BE2C (cell line): Measurements from ENCODE around the gene CACNA1G.

Source experiments
- DNase-seq: peaks from one replicate; pipeline ENCODE4 v3.0.0-alpha.2; 2020
- H3K27me3 ChIP-seq: fragments of 250-450 bp; sonication (Bioruptor Pico); 2 replicates; pipeline ENCODE4 v1.5.1; 2020; ENCODE audit warnings: mild to moderate bottlenecking
- H3K36me3 ChIP-seq: fragments of 250-450 bp; sonication (Bioruptor Pico); 2 replicates; pipeline ENCODE4 v1.5.1; 2020; ENCODE audit warnings: mild to moderate bottlenecking
- H3K4me1 ChIP-seq: fragments of 250-450 bp; sonication (Bioruptor Pico); 2 replicates; pipeline ENCODE4 v1.5.1; 2020
- H3K4me3 ChIP-seq: 2 replicates; pipeline ENCODE4 v1.5.1; 2011; ENCODE audit warnings: low read depth, low read length
- H3K9me3 ChIP-seq: fragments of 250-450 bp; sonication (Bioruptor Pico); 2 replicates; pipeline ENCODE4 v1.5.1; 2020
- TF ChIP-seq, protein P1 (sequence below): IDR thresholded peaks from 2 replicates; pipeline ENCODE4 v1.5.1; 2012; ENCODE audit warnings: mild to moderate bottlenecking, low read depth, low read length

Gene CACNA1G

DNA sequence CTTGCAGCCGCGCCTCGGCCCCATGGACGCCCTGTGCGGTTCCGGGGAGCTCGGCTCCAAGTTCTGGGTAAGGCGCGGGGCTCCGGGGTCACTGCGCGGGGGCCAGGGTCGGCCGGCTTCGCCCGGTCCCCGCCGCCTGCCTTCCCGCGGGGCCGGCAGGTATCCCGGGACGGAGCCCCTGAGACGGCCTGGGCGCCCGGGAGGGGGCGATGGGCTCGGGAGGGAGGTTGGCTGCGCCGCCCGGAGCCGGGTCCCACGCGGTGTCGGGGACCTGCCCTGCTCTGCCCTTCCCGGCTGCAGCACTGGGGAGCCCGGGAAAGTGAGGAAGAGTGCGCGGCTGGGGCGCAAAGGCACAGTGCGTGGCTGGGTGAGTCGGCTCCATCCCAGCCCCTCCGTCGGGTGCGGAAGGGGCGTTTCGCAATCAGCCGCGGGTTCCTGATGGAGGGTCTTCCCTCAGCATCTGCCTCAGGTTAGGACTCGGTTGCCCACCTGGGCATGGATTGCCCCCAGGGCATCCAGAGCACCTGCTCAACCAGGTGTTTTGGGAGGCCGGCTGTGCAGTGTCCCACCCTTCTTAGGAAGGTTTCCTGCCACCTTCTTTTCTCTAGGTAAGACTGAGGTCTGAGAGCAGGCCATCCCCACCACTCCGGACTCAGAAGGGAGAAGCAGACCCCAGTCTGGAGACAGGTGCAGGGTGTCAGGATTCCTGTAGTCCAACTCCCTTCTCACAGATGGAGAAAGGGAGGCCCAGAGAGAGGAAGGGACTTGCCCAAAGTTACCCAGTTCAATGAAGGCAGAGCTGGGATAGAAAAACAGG is 74.6 kb downstream of the CACNA1G start:
- Histone ChIP-seq H3K4me1 (peaks cover 27% of the 10 kb centered on the region), H3K4me3 (peak overlapping the region; percentile 46), H3K36me3 (no peaks in the 10 kb centered on the region), H3K27me3 (peaks cover 14% of the 10 kb centered on the region), H3K9me3 (no peaks in the 10 kb centered on the region)
- DNase-seq = no peak
- TF ChIP-seq, protein P1, sequence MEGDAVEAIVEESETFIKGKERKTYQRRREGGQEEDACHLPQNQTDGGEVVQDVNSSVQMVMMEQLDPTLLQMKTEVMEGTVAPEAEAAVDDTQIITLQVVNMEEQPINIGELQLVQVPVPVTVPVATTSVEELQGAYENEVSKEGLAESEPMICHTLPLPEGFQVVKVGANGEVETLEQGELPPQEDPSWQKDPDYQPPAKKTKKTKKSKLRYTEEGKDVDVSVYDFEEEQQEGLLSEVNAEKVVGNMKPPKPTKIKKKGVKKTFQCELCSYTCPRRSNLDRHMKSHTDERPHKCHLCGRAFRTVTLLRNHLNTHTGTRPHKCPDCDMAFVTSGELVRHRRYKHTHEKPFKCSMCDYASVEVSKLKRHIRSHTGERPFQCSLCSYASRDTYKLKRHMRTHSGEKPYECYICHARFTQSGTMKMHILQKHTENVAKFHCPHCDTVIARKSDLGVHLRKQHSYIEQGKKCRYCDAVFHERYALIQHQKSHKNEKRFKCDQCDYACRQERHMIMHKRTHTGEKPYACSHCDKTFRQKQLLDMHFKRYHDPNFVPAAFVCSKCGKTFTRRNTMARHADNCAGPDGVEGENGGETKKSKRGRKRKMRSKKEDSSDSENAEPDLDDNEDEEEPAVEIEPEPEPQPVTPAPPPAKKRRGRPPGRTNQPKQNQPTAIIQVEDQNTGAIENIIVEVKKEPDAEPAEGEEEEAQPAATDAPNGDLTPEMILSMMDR = no peak

DNA sequence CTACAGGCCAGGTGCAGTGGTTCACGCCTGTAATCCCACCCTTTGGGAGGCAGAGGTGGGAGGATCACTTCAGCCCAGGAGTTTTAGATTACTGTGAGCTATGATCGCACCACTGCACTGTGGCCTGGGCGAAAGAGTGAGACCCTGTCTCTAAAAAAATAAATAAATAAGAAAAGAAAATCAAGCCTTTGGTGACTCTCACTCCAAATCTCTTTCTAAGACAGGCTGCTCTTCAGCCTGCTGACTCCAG is 75.1 kb downstream of the CACNA1G start:
- no peak for DNase-seq

DNA sequence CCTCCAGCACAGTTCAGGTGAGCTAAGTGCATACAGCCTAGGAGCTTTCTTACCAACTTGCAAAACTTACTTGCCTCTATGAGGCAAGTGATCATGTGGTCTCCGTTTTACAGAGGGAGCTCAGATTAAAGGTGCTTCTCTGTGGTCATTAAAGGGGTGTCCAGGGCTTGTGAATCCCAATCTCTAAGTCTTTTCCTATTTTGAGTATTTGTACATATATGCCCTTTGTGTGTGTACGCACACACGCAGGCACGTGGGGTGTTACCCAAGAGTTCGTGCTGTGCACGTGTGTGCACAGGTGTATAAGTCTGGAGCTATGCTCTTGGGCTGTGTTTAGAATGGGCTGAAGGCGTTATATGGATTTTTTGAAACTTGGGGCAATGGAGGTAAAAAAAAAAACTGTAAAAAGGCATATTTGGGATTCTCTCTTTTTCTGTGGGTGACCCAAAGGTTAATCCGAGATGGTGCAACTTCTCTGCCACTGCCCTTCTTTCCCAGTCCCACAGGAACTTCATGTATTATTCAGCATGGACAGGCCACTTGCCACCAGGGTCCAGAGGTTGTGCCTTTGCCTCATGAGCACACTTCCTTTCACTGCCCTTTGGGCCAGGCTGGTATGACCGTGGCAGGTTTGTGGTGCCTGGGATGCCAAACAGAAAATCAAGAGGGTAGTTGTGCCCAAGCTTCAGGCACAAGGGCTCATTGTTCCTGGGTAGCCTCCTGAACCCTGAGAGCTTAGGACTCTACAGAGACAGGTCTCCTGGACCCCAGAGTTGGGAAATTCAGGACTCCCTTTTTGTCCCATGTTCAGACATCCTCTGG is 75.7 kb downstream of the CACNA1G start:
- Histone ChIP-seq H3K36me3 (no peaks in the 10 kb centered on the region), H3K4me1 (peaks cover 34% of the 10 kb centered on the region), H3K27me3 (peaks cover 14% of the 10 kb centered on the region), H3K9me3 (no peaks in the 10 kb centered on the region), H3K4me3 (no peak overlapping the region)
- DNase-seq = no peak
- TF ChIP-seq, protein P1 = no peak

More for the DNA sequence above, 75.1 kb downstream of the CACNA1G start:
- H3K36me3 ChIP-seq = no peaks in the 10 kb centered on the region
- no peaks in the 10 kb centered on the region for H3K9me3 ChIP-seq
- peaks cover 14% of the 10 kb centered on the region for H3K27me3 ChIP-seq
- H3K4me1 ChIP-seq = peaks cover 33% of the 10 kb centered on the region
- TF ChIP-seq, protein P1 = no peak
- no peak overlapping the region for H3K4me3 ChIP-seq

DNA sequence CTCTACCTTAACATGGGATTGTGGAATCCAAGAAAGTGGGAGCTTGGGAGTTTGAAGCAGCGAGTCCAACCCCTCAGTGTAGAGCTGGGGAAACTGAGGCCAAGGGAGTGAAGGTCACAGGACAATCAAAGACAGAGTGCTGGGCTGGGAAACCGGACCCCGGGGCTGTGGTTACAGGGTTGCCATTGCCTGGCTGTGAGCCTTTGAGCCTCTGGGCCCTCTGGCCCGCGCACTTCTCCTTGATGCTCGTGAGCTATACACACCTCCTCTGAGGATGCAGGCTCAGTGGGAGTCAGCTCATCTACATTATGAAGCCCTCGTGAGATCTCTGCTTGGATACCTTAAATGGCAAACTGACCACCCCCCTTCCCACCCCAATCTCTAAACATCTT is 76.3 kb downstream of the CACNA1G start:
- no peaks in the 10 kb centered on the region for H3K36me3 ChIP-seq
- TF ChIP-seq, protein P1 = no peak
- H3K9me3 ChIP-seq = no peaks in the 10 kb centered on the region
- H3K4me3 ChIP-seq = no peak overlapping the region
- peaks cover 14% of the 10 kb centered on the region for H3K27me3 ChIP-seq
- peaks cover 32% of the 10 kb centered on the region for H3K4me1 ChIP-seq
- no peak for DNase-seq

GRCh38 chr17:50637829-50638605 is 77.5 kb downstream of the CACNA1G start:
- peaks cover 30% of the 10 kb centered on the region for H3K4me1 ChIP-seq

More at GRCh38 chr17:50637829-50638605, 77.5 kb downstream of the CACNA1G start:
- DNase-seq = no peak
- H3K36me3 ChIP-seq = no peaks in the 10 kb centered on the region
- H3K27me3 ChIP-seq = peaks cover 14% of the 10 kb centered on the region
- TF ChIP-seq, protein P1 = no peak
- H3K9me3 ChIP-seq = no peaks in the 10 kb centered on the region
- H3K4me3 ChIP-seq = no peak overlapping the region
